GM12891 (cell line): ENCODE results near the gene KCTD6.

Experiments used
- POLR2A ChIP-seq: IDR thresholded peaks from 2 replicates; pipeline ENCODE4 v1.6.1; 2011; ENCODE audit warnings: low read depth, low read length, control low read depth
- POLR2AphosphoS5 ChIP-seq: IDR thresholded peaks from 2 replicates; pipeline ENCODE4 v1.6.1; 2011; ENCODE audit warnings: low read depth, low read length, control low read depth
- SPI1 ChIP-seq: IDR thresholded peaks from 2 replicates; pipeline ENCODE4 v1.6.1; 2011; ENCODE audit warnings: low read depth, low read length, control low read depth

DNA sequence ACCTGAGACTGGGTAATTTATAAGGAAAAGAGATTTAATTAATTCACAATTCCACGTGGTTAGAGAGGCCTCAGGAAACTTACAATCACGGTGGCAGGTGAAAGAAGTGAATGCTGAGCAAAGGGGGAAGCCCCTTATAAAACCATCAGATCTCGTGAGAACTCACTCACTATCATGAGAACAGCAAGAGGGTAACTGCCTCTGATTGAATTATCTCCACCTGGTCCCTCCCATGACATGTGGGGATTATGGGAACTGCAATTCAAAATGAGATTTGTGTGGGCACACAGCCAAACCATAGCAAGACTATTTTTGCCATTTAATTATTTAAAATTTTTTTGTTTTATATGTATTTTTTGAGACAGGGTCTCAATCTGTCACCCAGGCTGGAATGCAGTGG, 27.0 kb upstream of the KCTD6 start:
- no peak for TF ChIP-seq POLR2A
- TF ChIP-seq POLR2AphosphoS5, result no peak
- no peak for TF ChIP-seq SPI1
